ENCODE results near the gene TASOR.
A peak's percentile ranks its signal among the peaks of the same experiment; 100 is the strongest.
"Not testable (repeated sequence)": the region's sequence is repeated elsewhere in the genome, so short reads cannot be mapped to it uniquely, and the experiment has no call there.

Gene TASOR, protein sequence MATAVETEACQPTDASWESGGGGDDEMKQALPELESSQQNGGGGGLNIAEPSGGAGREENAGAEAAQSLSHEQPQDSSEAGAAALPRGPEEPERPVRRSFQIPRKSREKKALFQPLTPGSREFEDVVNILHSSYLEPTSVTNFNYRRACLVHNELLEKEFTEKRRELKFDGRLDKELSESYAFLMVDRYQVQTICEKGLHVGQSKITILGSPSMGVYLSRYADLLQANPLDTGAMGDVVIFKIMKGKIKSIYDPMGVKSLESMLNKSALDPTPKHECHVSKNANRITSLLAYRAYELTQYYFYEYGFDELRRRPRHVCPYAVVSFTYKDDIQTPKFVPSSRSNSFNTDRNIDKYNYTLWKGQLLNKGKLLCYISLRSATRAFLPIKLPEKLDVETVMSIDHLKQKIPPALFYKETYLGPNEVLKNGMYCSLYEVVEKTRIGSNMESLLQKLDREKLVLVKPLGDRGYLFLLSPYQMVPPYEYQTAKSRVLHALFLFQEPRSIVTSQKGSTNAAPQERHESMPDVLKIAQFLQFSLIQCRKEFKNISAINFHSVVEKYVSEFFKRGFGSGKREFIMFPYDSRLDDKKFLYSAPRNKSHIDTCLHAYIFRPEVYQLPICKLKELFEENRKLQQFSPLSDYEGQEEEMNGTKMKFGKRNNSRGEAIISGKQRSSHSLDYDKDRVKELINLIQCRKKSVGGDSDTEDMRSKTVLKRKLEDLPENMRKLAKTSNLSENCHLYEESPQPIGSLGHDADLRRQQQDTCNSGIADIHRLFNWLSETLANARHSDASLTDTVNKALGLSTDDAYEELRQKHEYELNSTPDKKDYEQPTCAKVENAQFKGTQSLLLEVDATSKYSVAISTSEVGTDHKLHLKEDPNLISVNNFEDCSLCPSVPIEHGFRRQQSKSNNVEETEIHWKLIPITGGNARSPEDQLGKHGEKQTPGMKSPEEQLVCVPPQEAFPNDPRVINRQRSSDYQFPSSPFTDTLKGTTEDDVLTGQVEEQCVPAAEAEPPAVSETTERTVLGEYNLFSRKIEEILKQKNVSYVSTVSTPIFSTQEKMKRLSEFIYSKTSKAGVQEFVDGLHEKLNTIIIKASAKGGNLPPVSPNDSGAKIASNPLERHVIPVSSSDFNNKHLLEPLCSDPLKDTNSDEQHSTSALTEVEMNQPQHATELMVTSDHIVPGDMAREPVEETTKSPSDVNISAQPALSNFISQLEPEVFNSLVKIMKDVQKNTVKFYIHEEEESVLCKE (N-terminal part only)

DNA sequence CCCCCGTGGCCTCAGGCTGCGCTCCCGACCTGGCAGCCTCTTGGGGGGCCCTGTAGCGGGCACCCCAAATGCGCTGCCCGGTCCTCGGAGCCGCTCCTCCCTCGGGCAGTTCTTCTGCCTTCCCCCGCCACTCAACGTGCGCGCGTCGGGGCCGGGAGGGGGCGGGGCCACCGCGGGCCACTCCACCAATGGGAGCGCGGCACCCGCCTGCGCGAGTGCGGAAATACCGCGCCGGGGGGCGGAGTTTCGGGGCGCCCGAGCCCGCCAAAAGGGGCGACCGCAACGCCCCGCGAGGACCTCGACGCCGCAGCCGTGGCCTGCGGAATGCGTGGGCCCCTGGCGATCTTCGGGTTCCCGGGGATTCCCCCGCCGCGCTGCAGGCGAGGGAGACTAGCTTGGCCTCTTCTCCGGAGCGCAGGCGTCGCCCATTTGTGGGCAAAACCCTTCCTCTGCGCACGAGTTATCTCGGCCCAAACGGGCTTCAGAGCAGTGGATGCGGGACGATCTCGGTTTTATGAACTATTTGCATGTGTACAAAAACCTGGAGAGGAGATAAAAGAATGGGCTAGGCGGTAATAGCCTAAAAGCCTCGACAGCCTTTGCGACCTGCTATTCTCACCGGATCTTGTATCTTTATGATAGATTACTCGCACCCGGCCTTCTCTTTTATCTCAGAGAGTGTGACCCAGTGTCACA lies at the start of gene TASOR:
Gene TASOR, minus strand, starts transcription at position 144 of the 696 bp plus-strand sequence. CDS start 259 bp downstream, outside the sequence.
- peak; percentile 81 for DNase-seq (ENCODE audit: low spot score)

DNA sequence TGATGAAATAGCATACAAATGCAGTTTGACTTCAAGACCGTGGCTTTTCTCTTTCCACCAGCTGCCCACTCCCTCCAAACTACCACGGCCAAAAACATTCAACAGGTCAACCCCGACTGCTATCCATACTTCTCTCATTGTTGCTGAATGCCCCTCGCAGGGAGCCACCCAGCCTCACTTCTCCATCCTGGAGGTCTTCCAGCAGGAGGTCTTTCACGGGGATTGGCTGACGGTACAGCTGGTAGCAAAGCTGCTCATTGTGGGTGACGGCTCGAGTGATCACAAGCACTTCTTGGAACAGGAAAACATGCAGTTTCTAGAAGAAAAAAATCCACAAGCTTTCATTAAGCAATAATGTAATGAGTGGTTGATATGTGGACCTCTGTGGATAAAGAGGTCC lies 49.0 kb upstream of the TASOR start:
- DNase-seq (ENCODE audit: low spot score), result no peak

DNA sequence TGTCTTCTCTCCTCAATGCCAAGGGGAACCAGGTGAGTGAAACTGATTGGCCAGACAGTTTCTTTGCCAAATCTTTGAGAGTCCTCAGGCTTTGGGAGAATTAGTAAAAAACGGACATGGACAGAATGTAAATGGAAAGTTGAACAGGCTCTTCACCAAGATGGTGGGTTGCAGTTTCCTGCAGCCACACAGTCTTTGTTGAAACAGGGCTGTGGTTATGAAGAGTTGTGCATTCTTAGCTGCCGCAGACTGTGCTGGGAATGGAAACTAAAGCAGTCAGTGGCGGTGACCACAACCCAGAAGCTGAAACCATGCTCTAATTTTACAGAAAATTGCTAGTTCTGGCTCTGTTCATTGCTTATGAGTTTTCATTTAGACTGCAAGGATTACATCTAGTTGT lies 42.1 kb upstream of the TASOR start:
- no peak for DNase-seq (ENCODE audit: low spot score)

DNA sequence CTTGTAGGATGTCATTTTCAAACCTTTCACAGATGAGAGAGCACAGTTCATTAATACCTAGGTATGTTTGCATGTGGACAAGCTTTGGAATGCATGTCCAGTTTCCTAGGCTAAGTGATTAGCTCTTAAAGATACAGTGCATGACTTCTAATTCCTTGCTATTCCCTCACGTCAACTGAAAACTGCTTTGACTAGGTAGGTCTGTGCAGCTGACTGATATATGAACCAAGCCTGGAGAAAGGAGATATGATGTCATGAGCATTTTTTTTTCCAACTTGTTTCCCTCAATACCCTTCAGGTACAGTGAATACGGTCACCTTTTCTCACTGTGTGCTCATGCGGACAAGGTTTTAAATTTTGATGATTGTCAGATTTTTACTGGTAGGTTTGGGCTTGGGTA lies 41.6 kb upstream of the TASOR start:
- DNase-seq (ENCODE audit: low spot score), result no peak

DNA sequence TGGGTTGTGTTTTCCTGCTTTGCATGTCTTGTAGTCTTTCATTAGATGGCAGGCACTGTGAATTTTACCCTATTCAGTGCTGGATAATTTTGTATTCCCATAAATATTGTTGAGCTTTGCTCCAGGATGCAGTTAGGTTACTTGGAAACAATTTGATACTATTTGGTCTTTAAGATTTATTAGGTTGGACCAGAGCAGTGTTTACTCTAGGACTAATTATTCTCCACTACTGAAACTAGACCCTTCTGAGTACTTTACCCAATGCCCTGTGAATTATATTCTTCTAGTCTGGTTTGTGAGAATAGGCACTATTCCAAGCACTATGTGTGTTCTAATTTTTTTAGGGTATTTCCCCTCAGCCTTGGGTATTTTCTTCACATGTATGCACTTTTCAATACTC lies 37.8 kb upstream of the TASOR start:
- no peak for DNase-seq (ENCODE audit: low spot score)

DNA sequence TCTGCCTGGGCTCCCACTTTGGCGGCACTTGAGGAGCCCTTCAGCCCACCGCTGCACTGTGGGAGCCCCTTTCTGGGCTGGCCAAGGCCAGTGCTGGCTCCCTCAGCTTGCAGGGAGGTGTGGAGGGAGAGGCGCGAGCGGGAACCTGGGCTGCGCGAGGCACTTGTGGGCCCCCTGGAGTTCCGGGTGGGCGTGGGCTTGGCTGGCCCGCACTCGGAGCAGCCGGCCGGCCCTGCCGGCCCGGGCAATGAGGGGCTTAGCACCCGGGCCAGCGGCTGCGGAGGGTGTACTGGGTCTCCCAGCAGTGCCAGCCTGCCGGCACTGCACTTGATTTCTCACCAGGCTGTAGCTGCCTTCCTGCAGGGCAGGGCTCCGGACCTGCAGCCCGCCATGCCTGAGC lies 35.7 kb upstream of the TASOR start:
- not testable (repeated sequence) for DNase-seq (ENCODE audit: low spot score)

DNA sequence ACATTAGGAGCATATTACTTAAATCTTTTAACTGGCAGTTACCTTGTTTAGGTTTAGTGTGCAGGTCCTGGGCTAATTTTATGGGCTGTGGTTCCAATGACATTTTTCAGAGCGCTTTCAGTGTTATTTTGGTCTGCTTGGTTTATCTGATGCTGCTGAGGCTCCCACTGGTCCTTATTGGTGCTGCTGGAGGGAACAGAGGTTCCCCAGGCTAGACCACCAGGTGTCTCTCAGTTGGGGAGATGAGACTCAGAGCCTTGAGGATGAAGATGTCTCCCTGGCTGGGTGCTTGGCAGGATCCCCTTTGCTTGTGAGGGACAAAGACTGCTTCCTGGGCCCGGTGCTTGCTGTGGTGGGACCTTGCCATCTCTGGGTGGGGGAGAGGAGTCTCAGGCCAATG lies 28.3 kb upstream of the TASOR start:
- no peak for DNase-seq (ENCODE audit: low spot score)

DNA sequence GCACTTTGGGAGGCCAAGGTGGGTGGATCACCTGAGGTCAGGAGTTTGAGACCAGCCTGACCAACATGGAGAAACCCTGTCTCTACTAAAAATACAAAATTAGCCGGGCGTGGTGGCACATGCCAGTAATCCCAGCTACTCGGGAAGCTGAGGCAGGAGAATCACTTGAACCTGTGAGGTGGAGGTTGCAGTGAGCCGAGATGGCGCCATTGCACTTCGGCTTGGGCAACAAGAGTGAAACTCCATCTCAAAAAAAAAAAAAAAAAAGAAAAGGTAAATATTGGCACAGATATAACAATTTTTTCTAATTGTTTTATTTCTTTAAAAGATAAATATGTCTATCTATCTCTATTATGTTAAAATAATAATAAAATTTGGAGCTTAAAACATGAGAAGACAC lies 24.3 kb upstream of the TASOR start:
- not testable (repeated sequence) for DNase-seq (ENCODE audit: low spot score)

DNA sequence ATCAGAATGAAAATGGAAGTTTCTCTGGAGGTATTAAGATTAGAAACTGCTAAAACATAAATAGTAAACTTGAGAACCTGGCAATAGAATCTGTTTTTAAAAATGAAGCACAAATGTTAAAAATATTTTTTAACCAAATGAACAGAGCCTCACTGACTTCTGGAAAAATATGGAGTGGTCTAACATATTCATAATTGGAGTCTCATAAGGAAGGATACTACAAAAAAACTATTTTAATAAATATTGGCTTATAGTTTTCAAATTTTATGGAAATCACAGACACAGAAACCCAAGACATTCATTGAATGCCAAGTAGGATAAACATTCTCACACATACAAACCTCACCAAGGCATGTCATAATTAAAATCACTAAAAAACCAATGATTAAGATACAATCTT lies 23.6 kb upstream of the TASOR start:
- no peak for DNase-seq (ENCODE audit: low spot score)

DNA sequence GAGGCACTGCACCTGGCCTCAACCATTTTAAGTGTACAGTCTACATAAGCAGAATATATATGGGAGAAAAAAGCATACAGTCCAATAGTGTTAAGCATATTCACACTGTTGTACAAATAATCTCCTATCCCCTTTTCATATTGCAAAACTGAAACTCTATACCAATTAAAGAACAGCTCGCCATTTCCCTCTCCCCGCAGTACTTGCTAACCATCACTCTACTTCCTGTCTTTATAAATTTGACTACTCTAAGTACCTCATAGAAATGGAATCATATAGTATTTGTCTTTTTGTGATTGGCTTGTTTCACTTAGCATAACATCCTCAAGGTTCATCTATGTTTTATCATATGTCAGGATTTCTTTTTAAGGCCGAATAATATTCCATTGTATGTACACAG lies 21.6 kb upstream of the TASOR start:
- DNase-seq (ENCODE audit: low spot score), result no peak

DNA sequence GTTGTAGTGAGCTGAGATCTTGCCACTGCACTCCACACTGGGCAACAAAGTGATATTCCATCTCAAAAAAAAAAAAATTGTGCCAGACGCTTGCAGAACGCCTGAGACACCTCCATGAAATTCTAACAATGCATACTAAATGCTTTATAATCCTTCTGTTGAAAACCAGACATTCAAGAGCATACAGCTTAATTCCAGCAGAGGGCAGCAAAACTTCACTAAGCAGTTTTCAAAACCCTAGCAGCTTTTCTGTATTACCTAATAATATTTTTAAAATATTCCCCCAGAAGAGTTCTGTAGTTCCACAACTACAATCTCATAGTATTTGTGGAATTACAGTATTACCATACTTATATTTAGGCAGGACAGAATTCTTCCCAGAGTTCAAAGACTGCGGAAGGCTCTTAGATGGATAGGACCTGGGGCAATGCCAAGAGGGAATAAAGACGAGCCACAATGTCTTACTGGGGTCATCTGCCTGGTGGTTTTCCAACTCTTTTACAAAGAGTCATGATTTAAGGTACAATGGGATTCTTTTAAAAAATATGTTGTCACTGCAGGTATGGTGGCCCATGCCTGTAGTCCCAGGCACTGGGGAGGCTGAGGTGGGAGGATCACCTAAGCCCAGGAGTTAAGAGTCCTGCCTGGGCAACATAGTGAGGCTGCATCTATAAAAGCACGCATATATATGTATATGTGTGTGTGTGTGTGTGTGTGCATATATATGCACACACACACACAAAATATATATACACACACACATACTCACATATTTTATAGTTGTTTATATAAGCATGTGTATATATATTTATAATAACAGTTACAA lies 19.6 kb upstream of the TASOR start:
- peak; percentile 78 for DNase-seq (ENCODE audit: low spot score)

DNA sequence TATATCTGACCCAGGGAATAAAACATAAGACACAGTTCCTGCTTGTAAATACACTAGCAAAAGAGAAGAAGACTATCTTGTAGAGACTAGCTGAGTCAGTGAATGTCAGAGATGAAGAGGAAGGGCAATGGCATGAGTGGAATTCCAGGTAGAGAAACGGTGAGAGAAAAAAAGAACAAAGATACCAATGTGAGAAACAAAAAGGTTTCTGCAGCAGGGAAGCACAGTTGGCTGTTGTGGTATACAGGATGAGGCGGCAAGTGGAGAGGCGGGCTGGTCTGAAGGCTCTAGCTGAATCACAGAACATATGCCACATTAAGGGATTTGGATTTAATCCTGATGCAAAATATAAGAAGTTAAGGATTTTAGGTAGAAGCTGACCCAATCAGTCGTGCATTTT lies 17.1 kb upstream of the TASOR start:
- no peak for DNase-seq (ENCODE audit: low spot score)

DNA sequence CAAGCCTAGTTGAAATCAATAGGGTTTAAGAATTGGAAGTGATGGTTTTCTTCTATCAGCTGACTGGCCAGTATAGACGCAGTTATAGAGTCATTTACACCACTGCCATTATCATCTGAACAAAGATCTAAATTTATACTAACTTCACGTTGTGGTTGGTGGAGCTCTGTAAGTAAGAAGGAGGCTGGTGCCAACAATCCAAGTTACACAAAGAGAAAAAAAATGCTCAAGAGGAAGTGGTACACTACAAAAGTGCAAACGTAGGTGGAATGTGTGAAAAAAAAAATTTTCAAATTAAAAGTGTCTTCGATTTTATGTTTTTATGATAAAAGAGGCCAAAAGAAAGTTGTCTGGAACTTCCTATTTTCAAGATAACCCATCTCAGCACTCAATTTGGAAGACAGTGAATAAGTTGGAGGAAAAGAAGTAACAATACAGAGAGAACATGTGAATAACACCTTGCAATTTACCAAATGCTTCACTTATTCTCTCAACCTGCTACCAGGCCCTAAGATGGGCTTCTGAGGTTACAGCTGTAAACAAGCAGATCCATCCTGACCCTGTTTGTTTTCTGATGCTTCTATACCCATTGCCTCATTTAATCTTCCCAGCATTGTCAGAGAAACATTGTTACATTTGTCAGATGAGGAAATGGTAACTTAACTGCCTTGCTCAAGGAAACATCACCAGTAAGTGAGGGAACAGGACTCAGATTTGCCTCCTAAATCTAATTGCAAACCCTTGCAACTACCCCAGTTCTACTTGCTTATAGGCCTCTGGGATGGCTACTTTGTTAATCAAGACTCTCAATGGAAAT lies 12.0 kb upstream of the TASOR start:
- no peak for DNase-seq (ENCODE audit: low spot score)

DNA sequence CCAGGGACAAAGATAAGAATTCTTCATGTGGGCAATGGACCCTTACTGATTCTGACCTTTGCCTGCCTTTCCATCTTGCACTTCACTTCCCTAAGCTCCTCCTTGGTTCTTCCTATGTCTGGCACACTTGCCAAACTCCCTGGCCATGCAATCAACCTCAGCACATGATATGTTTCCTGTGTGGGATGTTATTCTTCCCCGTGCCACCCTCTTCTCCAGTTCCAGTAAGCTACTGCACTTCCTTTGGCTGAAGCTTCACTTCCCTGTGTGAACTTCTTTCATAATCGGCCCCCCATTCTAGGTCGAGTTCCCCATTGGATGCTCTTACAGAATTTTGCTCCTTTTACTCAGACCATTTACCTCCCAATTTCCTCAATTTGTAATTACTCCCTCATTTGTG lies 10.7 kb upstream of the TASOR start:
- no peak for DNase-seq (ENCODE audit: low spot score)

DNA sequence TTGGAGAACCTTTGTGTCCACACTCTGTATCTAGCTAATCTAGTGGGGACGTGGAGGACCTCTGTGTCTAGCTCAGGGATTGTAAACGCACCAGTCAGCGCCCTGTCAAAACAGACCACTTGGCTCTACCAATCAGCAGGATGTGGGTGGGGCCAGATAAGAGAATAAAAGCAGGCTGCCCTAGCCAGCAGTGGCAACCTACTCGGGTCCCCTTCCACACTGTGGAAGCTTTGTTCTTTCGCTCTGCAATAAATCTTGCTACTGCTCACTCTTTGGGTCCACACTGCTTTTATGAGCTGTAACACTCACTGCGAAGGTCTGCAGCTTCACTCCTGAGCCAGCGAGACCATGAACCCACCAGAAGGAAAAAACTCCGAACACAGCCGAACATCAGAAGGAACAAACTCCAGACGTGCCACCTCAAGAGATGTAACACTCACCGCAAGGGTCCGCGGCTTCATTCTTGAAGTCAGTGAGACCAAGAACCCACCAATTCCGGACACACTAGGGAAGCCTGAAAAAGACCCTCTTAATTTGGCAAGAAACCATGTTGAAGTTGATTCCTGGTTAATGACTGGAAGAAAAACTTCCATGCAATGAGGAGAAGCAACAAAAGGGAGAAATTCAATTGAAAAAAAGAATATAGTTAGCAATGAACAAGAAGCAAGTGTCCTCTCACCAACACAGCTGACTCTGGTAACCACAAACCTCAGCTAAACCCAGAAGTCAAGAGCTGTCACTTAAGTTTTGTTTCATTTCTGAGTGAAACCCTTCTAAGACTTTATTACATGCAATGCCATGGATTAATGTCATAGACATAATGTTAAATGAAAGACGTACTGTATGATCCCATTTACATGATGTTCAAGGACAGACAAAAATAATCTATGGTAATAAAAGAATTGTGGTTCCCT lies 9.7 kb upstream of the TASOR start:
- not testable (repeated sequence) for DNase-seq (ENCODE audit: low spot score)

DNA sequence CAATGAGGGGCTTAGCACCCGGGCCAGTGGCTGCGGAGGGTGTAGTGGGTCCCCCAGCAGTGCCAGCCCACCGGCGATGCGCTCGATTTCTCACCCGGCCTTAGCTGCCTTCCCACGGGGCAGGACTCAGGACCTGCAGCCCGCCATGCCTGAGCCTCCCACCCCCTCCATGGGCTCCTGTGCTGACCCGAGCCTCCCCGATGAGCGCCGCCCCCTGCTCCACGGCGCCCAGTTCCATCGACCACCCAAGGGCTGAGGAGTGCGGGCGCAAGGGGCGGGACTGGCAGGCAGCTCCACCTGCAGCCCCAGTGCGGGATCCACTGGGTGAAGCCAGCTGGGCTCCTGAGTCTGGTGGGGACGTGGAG lies 8.9 kb upstream of the TASOR start:
- DNase-seq (ENCODE audit: low spot score), result not testable (repeated sequence)

DNA sequence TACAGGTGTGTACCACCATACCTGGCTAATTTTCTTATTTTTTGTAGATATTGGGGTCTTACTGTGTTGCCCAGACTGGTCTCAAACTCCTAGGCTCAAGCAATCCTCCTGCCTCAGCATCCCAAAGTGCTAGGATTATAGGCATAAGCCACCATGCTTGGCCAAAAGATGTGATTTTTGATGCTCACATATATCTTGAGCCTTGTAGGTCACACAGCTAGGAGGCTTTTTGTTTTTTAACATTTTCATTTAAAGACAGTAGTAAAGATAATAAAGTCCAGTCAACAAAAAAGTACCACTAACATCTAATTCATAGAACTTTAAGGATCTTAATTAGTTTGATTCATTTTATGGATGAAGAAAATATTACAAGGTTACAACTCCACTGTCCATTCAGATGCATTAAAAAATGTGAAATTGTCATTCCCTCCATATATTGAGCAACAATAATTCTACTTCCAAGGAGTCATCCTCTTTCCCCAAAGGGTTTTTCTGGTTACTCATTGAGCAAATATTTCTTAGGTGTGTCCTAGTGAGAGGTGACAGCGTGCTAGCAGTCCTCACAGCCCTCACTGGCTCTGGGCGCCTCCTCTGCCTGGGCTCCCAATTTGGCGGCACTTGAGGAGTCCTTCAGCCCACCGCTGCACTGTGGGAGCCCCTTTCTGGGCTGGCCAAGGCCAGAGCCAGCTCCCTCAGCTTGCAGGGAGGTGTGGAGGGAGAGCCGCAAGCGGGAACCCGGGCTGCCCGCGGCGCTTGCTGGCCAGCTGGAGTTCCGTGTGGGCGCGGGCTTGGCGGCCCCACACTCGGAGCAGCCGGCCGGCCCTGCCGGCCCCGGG lies 8.3 kb upstream of the TASOR start:
- DNase-seq (ENCODE audit: low spot score), result no peak

DNA sequence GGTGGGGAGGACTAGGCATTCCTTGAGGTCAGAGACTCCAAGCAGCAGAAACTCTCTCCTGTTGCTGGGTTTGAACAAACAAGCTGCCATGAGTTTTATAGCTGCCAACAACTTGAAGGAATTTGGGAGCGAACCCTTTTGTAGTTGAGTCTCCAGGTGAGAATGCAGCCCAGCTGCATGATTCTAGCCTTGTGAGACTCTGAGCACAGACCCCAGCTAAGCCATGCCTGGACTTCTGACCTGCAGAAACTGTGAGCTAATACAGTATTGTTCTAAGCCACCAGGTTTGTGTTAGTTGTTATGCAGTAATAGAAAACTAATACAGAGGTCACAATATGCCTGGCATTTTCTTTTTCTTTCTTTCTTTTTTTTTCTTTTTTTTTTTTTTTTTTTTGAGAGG lies 6.2 kb upstream of the TASOR start:
- no peak for DNase-seq (ENCODE audit: low spot score)
